Measurements from ENCODE around the gene GPX4. TPM values are rescaled to one million over a fixed set of nuclear protein-coding genes. Genes with fewer than 3 reads are reported as not detected.
"Not testable (repeated sequence)": the region's sequence is repeated elsewhere in the genome, so short reads cannot be mapped to it uniquely, and the experiment has no call there.

Gene GPX4
- total RNA-seq, 1 donor from 2014 or later, result 169 TPM

- no peak for DNase-seq (ENCODE audit: low spot score)
Observed at GRCh38 chr19:1113986-1114483, 10.2 kb downstream of the GPX4 start.

- DNase-seq (ENCODE audit: low spot score), result not testable (repeated sequence)
Observed at GRCh38 chr19:1114728-1115127, 10.9 kb downstream of the GPX4 start.

GRCh38 chr19:1115646-1116420 lies 12.0 kb downstream of the GPX4 start:
- DNase-seq (ENCODE audit: low spot score), result no peak

- DNase-seq (ENCODE audit: low spot score), result no peak
Observed at GRCh38 chr19:1116726-1117581, 13.2 kb downstream of the GPX4 start.

- no peak for DNase-seq (ENCODE audit: low spot score)
Observed at GRCh38 chr19:1117654-1118053, 13.9 kb downstream of the GPX4 start.

GRCh38 chr19:1118999-1119398 lies 15.2 kb downstream of the GPX4 start:
- no peak for DNase-seq (ENCODE audit: low spot score)

GRCh38 chr19:1119475-1120217 lies 15.9 kb downstream of the GPX4 start:
- no peak for DNase-seq (ENCODE audit: low spot score)

GRCh38 chr19:1121395-1121794 lies 17.6 kb downstream of the GPX4 start:
- no peak for DNase-seq (ENCODE audit: low spot score)

- DNase-seq (ENCODE audit: low spot score), result no peak
Observed at GRCh38 chr19:1122021-1122971, 18.5 kb downstream of the GPX4 start.

GRCh38 chr19:1122972-1123363 lies 19.2 kb downstream of the GPX4 start:
- DNase-seq (ENCODE audit: low spot score), result no peak

- no peak for DNase-seq (ENCODE audit: low spot score)
Observed at GRCh38 chr19:1123381-1123780, 19.6 kb downstream of the GPX4 start.

GRCh38 chr19:1123885-1124677 lies 20.3 kb downstream of the GPX4 start:
- DNase-seq (ENCODE audit: low spot score), result no peak

- no peak for DNase-seq (ENCODE audit: low spot score)
Observed at GRCh38 chr19:1125601-1126467, 22.0 kb downstream of the GPX4 start.

GRCh38 chr19:1126984-1127760 lies 23.4 kb downstream of the GPX4 start:
- no peak for DNase-seq (ENCODE audit: low spot score)

- no peak for DNase-seq (ENCODE audit: low spot score)
Observed at GRCh38 chr19:1128106-1128505, 24.3 kb downstream of the GPX4 start.

- not testable (repeated sequence) for DNase-seq (ENCODE audit: low spot score)
Observed at GRCh38 chr19:1129084-1129483, 25.3 kb downstream of the GPX4 start.

- no peak for DNase-seq (ENCODE audit: low spot score)
Observed at GRCh38 chr19:1129535-1129934, 25.7 kb downstream of the GPX4 start.
